ENCODE data around the gene IRF8.
"Not testable (repeated sequence)": the region's sequence is repeated elsewhere in the genome, so short reads cannot be mapped to it uniquely, and the experiment has no call there.

Gene IRF8, protein sequence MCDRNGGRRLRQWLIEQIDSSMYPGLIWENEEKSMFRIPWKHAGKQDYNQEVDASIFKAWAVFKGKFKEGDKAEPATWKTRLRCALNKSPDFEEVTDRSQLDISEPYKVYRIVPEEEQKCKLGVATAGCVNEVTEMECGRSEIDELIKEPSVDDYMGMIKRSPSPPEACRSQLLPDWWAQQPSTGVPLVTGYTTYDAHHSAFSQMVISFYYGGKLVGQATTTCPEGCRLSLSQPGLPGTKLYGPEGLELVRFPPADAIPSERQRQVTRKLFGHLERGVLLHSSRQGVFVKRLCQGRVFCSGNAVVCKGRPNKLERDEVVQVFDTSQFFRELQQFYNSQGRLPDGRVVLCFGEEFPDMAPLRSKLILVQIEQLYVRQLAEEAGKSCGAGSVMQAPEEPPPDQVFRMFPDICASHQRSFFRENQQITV

DNA sequence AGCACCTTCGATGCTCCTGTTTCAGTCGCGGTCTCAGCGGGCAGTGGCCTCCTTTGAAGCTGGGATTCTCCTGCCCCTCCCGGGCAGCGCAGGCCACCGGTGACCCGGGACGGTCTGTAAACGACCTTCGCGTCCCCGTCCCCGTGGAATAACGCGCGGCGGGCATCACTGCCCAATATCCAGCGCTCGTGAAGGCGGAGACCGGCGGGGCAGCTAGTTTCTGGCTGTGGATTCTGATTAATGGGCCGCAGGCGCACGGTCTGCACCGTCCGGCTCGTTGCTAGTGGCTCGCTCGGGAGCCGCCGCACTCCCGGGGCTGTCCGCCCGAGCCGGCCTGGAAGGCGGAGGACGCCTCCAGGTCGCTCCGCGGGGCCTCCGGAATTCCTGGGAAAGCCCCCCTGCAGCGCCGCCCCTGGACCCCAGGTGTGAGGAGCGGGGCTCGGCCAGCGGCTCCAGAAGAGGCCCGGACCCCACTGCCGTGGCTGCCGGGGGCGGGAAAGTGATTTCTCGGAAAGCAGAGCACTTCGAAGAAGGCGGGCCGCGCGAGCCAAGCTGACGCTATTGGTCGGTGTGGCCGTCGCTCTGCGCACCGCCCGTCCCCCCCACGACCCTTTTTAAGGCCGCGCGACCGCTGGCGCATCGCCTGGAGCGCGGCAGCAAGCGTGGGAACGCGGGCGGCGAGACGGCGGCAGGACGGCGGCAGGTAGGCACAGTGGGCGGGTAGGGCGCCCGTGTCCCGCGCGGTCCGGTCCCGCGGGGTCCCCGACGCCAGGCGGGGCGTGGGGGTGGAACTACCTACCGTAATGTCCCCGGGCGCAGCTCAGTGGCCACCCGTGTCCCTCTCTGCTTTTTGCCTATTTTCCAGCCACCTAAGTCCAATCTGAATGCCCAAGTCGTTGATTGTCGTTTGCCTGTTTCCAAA, at the start of gene IRF8:
Gene IRF8 (plus strand): TSS at position 642 of the 922 bp plus-strand sequence. CDS start 3,854 bp downstream, outside the sequence.
- in situ Hi-C loops (cut with MboI; ENCODE audit: low sequenced_read_pairs): no loop called here

DNA sequence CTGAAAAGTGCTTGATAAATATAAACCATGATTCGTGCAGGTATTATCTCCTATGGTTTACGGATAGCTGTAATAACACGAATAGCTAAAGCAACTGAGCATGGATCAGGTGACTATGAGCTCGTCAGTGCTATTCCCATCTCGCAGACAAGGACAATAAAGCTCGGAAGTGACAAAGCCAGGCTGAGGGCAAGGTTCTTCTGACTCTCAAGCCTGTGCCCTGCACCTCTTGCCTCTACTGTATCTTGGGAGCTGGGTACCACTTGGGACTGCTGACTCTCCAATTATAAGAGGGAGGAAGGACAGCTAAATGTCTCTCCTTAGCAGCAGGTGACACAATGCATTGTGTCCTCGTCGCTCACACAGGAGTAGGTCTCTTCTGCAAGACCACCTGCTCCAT, 49.6 kb upstream of the IRF8 start:
- in situ Hi-C loops (cut with MboI; ENCODE audit: low sequenced_read_pairs): no loop called here

DNA sequence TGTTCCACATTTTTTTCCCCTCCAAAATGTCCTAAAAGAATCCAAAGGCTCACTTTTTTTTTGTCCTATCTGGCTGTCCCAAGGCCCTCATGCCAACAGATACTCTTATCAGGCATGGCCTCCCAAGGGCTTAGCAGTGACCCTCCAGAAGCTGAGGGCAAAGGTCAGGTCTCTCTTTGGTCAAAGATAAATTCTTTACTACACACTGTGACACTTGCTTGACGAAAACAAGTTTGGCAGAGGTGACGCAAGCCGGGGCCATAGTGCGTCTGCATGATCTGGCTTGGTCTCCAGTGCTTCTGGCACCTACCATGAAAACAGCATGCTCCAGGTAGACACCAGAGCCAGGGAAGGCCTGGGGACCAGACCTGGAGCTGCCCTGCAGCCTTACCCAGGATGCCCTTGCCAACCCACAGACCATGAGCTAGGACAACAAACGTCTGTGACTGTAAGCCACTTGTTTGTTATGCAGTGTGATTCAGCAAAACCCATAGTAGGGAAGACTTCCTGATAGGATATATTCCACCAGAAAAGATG, 48.5 kb upstream of the IRF8 start:
- in situ Hi-C loops (cut with MboI; ENCODE audit: low sequenced_read_pairs): no loop called here

DNA sequence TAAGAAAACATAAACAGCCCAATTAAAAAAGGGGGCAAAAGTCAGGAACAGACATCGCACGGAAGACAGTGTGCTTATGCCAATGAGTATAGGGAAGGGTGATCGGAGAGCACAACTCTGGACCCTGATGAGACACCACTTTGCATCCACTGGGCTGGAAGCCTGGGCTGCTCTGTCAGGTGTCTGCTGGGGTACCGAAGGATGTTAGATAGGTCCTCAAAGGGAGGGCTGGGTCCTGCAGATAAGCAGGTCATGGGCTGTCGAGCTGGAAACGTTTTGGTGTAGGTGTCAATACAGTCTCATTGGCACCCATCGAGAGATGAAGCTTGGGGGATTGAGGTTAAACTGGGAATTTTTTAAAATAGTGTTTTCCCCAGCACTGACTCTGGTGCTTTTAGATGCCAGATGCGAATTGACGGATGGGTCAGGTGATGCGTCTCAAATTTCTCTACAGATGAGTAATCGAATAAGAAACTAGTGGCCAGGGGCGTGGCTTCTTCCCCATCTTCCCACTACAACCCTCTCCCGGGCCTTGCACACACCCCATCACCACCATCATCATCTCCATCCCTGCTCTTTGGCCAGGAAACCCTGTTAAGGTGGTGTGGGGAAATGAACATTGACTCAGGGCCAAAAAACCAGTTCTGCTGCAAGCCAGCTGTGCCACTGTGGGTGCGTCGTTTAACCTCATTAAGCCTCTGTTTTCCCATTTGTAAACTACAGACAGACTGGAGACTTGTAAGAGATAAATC, 47.8 kb upstream of the IRF8 start:
- in situ Hi-C loops (cut with MboI; ENCODE audit: low sequenced_read_pairs): no loop called here

DNA sequence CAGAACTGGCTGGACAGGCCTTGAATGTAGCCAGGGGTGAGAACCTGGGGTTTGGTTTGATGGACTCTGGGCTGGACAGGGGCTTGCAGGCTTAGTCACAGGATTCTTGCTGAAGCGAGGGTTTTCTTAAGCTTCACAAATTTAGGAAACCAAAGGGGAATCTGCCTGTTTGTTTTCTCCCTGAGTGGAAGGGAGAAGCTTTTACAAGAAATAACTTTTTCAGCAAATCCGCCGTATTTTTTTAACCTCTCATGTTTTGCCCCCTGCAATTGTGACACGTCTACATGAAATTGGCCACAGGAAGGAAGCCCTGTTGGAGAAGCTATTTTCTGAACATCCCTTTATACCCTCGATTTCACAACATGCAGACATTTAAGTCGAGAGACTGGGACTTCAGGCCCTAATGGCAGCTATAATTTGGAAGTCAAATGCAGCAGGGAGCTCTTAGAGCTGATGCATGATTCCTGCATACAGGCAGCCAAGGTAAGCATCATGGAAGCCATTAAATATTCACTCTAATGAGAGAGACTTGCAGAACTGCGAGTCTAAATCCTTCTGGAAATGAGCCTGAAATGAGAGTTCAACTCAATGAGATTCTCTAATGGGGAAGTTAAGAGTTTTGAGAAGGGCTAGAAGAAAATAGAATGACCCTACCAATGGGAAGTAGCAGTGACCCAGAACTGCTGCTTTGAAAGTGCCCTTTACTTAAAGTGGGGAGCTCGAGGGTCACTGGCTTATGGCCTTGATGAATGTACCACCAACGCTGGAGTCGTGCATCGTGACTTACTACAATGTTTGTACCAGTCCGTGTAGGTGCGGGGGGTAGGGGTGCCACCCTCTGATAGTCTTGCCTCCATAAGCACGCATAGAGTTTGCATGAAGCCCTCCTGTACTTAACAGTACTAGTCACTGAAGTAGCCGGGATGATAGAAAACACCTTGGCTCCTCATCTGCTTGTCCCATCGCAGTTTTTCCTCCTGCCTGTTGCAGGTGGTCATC, 45.1 kb upstream of the IRF8 start:
- in situ Hi-C loops (cut with MboI; ENCODE audit: low sequenced_read_pairs): no loop called here

DNA sequence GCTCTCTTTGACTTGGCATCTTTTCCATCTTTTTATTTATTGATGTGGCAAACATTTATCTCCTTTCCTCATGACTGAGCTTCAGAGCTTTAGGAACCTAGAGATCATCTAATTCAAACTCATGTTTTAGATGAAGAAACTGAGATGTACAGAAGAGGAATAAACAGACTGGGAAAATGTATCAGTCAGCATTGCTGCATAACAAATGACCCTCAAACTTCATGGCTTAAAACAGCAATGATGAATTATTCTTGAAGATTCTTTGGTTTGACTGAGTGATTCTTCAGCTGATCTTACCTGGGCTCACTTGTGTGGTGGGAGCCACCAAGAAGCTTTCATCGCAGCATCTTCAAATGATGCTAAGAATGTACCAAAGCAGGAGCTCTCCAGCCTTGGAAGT, 44.0 kb upstream of the IRF8 start:
- in situ Hi-C loops (cut with MboI; ENCODE audit: low sequenced_read_pairs): no loop called here

DNA sequence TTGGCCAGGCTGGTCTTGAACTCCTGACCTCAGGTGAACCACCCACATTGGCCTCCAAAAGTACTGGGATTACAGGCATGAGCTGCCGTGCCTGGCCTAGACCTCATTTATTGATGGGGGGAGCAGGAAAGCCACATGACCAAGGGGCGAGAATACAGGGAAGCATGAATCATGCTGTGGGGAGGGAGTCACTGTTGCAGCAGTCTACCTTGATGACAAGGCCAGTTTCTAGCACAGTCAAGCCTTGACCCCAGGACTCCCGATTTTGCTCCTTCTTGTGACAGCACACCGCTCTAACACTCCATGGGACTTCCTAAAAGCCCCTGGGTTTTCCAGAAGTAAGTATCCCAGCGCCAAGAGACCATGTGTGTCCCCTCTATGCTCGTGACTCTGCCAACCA, 42.9 kb upstream of the IRF8 start:
- in situ Hi-C loops (cut with MboI; ENCODE audit: low sequenced_read_pairs): no loop called here

DNA sequence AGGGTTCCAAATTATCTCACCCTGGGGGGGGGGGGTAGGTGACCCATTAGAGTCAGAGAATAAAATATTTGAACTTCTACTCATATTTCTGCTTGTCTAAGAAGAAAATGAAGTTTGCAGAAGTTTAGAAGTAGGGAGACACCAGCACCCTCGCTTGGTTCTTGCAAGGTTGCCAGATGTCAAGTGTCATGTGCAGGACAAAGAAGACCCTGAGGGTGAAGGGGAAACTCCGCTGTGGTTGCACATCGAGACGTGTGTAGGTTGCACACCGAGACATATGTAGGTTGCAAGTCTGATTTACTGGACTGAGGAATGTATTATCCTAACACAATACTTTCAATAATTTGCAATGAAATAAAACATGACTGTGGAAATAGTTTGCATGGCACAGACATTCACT, 42.4 kb upstream of the IRF8 start:
- in situ Hi-C loops (cut with MboI; ENCODE audit: low sequenced_read_pairs): no loop called here

DNA sequence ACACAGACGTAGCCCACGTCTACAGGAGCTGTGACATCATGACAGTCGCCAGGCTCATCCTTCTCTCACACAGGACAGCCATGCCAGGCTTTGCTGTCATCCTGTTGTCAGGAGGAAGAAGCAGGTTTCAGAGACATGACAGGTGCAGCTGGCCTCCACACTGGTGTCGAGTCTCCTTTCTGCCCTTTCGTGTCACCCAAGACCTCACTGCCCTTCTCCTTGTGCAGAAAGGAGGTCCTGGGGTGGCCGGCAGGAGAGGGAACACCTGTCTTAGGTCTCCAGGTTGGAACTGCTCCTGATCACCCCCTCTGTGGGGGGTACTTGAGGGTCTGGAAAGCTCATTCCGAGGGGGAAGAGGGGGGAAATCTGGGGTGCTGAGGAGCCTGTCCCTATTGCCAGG, 41.6 kb upstream of the IRF8 start:
- in situ Hi-C loops (cut with MboI; ENCODE audit: low sequenced_read_pairs): no loop called here

DNA sequence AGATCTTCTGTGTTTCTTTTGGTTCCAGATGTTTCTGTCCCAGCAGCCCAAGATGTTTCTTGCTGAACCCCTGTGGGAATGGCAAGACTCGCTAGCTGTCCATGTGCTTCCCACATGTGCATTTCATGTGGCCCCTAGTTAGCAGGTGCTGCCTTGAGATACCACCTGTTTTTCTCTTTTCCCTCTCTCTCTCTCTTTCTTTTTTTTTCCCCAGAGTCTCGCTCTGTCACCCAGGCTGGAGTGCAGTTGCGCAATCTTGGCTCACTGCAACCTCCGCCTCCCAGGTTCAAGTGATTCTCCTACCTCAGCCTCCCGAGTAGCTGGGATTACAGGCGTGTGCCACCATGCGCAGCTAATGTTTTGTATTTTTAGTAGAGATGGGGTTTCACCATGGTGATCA, 40.4 kb upstream of the IRF8 start:
- in situ Hi-C loops (cut with MboI; ENCODE audit: low sequenced_read_pairs): not testable (repeated sequence)

DNA sequence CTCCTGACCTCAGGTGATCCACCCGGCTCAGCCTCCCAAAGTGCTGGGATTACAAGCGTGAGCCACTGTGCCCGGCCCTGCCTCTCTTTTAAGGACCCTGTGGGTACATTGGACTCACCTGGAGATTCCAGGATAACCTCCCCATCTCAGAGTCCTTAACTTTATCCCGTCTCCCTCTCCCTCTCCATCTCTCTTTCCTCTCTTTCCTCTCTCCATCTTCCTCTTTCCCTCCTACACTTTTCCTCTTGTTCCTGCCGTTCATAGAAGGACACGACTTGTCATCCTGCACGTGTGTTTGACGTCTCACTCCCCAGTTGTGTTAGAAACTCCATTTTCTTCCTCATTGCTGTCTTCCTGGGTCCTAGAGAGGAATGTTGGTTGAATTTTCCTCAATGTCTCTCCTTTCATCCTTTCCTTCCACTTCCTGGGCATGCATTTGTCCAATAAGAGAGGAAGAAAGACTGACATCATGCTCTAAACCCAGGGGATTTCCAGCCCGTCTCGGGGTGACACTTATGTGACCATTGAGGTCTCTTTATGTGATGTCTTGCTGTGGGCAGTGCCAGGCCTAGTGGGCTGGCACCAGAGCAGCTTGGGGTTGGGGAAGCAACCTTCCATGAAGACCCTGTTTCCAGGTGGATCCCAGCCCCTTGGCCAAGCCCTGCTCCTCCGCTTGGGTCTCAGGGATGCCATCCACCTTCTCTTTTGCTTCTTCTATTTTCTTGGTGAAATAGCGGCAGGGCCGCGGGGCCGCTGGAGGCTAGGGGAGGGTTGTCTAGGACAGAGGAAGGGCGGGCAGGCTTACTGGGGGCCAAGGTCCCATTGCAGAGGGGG, 39.8 kb upstream of the IRF8 start:
- in situ Hi-C loops (cut with MboI; ENCODE audit: low sequenced_read_pairs): no loop called here

DNA sequence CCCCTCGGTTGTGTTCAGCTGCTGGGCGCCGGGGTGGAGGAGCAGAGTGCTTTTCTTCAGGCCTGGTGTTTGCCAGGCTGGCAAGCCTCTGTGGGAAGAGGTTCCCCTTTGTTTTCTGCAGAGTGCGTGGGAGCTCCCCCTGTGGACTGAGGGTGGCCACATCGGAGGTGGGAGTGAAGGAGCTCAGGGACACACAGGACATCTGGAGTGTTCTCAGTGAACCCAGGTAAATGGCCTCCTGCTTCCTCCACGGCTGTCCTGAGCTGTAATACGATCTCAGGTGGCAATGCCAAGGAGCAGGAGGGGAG, 39.2 kb upstream of the IRF8 start:
- in situ Hi-C loops (cut with MboI; ENCODE audit: low sequenced_read_pairs): no loop called here

DNA sequence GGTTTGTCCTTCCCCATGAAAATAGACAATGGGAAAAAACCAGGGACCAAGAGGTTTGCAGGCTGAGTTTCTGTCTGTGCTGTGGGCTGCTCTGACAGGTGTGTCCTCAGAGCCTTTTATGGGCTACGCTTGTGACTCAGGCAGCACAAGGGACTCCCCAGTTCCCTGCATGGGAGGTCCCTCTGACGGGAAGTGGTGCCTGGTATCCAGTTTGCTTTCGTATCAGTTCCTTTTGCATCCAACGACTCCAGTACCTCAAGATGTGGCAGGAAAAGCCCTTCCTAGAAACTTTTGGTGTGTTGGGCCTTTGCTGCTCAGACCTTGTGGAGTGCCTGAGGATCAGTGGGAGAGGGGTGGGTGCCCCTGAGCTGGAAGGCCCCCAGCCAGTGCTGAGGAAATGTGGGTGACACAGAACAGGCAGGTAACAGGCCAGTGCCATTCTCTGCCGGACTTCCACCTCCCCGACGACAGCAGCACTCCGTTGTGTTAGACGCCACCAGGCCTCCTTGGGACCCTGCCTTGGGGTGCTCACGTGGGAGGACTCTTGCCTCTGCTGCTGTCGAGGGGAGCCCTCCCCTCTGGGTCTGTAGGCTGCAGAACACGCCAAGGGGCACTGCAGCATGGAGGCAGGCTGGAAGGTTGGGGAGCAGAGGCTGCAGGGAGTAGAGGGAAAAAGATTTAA, 38.4 kb upstream of the IRF8 start:
- in situ Hi-C loops (cut with MboI; ENCODE audit: low sequenced_read_pairs): no loop called here

DNA sequence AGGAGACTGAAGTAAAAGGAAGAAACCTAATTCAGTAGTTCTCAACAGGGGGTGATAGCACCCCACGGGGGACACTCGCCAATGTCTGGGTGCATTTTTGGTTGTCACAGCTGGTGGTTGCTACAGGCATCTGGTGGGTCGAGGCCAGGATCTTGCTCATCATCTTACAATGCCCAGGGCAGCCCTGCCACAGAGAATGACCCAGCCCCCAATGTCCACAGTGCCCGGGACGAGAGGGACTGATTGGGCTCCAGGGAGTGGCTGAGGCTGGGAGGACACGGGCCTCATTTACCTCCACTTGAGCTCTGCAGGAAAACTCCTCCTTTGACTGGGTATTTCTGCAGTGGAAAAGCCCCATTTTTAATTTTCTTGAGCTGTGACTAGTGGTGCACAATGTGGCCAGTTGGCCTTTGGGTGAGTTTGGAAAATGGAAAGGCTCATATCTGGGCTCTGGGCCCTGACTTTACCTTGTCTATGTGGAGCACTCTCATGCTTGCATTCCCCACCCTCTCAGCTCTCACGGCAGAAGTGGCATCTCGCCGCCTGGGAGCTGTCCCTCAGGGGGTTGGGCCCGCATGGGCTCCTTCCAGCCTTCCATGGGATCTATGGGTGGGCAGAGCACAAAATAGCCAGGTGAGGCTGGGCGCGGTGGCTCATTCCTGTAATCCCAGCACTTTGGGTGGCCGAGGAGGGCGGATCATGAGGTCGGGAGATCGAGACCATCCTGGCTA, 37.7 kb upstream of the IRF8 start:
- in situ Hi-C loops (cut with MboI; ENCODE audit: low sequenced_read_pairs): no loop called here

DNA sequence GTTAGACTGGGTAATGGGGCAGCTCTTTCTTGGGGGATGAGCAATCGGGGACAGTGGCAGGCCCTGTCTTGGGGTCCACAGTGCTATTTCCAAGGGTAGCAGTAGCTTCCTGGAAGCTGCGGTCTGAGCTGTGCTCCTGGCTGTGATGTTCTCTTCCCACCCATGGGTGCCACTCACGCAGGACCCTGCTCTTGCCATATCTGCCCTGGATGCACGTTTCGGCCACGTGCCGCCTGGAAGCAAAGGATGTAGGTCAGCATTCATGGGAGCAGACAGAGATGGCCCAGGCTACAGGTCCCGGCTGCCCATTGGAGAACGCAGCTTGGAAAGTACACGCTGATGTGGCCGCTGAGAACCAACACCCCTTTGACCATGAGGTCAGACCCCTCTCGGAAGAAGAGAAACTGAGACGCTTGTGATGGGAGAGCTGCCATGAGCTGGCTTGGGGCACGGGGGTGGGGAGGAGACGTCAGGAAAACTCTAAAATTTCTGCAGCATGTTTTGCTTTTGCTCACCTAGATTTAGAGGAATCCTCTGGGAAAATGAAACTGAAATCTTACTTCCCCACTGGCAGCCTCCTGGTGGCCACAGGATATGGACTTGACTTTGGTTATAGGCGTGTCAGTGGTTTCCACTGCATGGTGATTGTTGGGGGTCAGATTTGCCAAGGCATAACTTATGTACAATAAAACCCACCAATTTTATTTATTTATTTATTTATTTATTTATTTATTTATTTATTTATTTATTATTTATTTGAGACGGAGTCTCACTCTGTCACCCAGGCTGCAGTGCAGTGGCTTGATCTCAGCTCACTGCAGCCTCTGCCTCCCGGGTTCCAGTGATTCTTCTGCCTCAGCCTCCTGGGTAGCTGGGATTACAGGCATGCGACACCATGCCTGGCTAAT, 36.2 kb upstream of the IRF8 start:
- in situ Hi-C loops (cut with MboI; ENCODE audit: low sequenced_read_pairs): no loop called here

DNA sequence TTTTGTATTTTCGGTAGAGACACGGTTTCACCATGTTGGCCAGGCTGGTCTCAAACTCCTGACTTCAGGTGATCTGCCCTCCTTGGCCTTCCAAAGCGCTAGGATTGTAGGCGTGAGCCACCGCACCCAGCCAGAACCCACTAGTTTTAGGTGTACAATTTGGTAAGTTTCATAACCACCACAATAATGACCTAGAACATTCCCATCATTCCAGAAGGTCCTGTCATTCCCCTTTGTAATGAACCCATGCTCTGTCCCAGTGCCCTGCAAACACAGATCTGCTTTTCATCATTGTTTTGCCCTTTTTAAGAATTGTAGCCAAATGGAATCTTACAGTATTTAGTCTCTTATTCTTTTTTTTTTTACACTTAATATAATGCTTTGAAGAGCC, 35.6 kb upstream of the IRF8 start:
- in situ Hi-C loops (cut with MboI; ENCODE audit: low sequenced_read_pairs): no loop called here

DNA sequence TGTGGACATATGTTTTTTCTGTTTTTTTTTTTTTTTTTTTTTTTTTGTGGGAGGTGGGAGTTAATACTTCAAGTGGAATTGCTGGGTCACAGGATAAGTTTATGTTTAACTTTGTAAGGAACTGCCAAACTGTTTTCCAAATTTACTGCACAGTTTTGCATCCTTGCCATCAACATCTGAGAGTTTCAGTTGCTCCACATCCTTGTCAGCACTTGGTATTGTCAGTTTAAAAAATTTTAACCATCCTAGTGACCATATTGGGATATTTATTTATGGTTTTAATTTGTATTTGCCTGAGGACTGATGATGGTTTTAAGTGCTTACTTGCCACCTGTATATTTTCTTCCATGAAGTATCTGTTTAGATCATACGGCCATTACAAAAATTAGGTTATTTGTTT, 34.0 kb upstream of the IRF8 start:
- in situ Hi-C loops (cut with MboI; ENCODE audit: low sequenced_read_pairs): no loop called here

All from HL-60/S4 treated with retinoic acid at 250 ng/mL for 4 days and 3 days (cell line).